ENCODE results near the gene COL5A1.

Gene COL5A1

GRCh38 chr9:134858051-134858841 is 216.6 kb downstream of the COL5A1 start:
- no peak for TF ChIP-seq JUND (IDR thresholded peaks at IDR 0.05; ENCODE audit: low read depth)
- in situ Hi-C loops (cut with HindIII; ENCODE audit: low pct_unique_long_range_greater_than_20kb, low sequenced_read_pairs), result no loop called here
- DNase-seq (ENCODE audit: low read depth in 1 of 2, low spot score in 1 of 2), result peak in 1 of 2 experiments; percentile 49

- TF ChIP-seq JUND (IDR thresholded peaks at IDR 0.05; ENCODE audit: low read depth), result no peak
- in situ Hi-C loops (cut with HindIII; ENCODE audit: low pct_unique_long_range_greater_than_20kb, low sequenced_read_pairs), result no loop called here
- DNase-seq (ENCODE audit: low read depth in 1 of 2, low spot score in 1 of 2), result no peak
These were observed 218.9 kb downstream of the COL5A1 start for GRCh38 chr9:134860510-134860909.

DNA sequence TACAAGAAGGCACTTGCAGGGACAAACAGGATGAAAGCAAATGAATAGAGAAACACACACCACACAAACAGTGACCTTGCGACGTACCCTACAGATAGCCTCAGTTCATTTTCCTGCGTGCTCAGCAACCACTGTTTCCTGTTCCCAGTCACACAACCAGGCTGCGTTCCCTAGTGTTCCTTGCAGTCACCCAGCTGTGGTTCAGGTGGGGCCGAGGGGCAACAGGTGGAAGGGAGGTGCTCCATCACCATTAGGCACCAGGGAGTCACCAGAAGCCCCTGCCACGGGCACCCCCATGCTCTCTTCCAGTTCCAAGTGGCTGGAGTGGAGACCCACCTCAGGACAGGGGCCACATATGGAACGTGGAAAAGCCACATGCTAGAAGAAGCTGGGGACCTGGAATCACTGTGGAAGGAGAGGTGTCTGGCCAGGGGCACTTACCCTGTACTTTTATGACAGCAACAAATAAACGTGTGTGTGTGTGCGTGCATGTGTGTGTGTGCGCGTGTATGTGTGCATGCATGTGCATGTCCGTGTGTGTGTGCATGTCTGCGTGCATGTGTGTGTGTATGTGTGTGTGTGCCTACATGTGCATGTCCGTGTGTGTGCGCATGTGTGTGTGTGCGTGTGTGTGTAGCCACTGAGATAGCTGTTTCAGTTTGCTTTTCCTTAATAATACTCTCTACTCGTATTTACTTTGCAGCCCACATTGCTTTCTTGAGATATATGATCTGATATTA is 220.2 kb downstream of the COL5A1 start:
- TF ChIP-seq JUND (IDR thresholded peaks at IDR 0.05; ENCODE audit: low read depth), result no peak
- DNase-seq (ENCODE audit: low read depth in 1 of 2, low spot score in 1 of 2), result no peak
- in situ Hi-C loops (cut with HindIII; ENCODE audit: low pct_unique_long_range_greater_than_20kb, low sequenced_read_pairs), result no loop called here

- no peak for DNase-seq (ENCODE audit: low read depth in 1 of 2, low spot score in 1 of 2)
- in situ Hi-C loops (cut with HindIII; ENCODE audit: low pct_unique_long_range_greater_than_20kb, low sequenced_read_pairs), result no loop called here
- no peak for TF ChIP-seq JUND (IDR thresholded peaks at IDR 0.05; ENCODE audit: low read depth)
These were observed 221.8 kb downstream of the COL5A1 start for GRCh38 chr9:134863306-134863902.

GRCh38 chr9:134863941-134864820 is 222.6 kb downstream of the COL5A1 start:
- TF ChIP-seq JUND (IDR thresholded peaks at IDR 0.05; ENCODE audit: low read depth), result no peak
- DNase-seq (ENCODE audit: low read depth in 1 of 2, low spot score in 1 of 2), result peak in 1 of 2 experiments; percentile 82
- in situ Hi-C loops (cut with HindIII; ENCODE audit: low pct_unique_long_range_greater_than_20kb, low sequenced_read_pairs), result no loop called here

DNA sequence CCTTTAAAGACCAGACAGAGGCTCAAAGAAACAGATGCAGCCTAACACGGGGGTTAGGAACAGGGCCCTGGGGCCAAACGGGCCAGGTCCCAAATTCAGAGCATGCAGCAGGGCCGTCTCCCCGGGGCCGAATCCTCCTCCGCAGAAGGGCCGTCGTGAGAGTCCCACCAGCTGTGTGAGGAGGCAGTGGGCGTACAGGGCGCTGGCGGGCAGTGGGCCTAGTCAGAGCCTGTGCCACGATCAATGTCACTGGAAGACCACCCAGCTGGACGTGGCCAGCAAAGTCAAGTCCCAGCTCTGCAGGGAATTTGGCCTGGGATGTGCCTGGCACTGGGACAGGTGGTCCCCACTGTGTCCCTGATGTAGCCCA is 223.2 kb downstream of the COL5A1 start:
- in situ Hi-C loops (cut with HindIII; ENCODE audit: low pct_unique_long_range_greater_than_20kb, low sequenced_read_pairs), result no loop called here
- no peak for TF ChIP-seq JUND (IDR thresholded peaks at IDR 0.05; ENCODE audit: low read depth)
- no peak for DNase-seq (ENCODE audit: low read depth in 1 of 2, low spot score in 1 of 2)

- TF ChIP-seq JUND (IDR thresholded peaks at IDR 0.05; ENCODE audit: low read depth), result no peak
- no peak for DNase-seq (ENCODE audit: low read depth in 1 of 2, low spot score in 1 of 2)
- in situ Hi-C loops (cut with HindIII; ENCODE audit: low pct_unique_long_range_greater_than_20kb, low sequenced_read_pairs), result no loop called here
These were observed 226.5 kb downstream of the COL5A1 start for GRCh38 chr9:134867917-134868750.

- DNase-seq (ENCODE audit: low read depth in 1 of 2, low spot score in 1 of 2), result no peak
- in situ Hi-C loops (cut with HindIII; ENCODE audit: low pct_unique_long_range_greater_than_20kb, low sequenced_read_pairs), result no loop called here
These were observed 227.3 kb downstream of the COL5A1 start for GRCh38 chr9:134868751-134869553.

DNA sequence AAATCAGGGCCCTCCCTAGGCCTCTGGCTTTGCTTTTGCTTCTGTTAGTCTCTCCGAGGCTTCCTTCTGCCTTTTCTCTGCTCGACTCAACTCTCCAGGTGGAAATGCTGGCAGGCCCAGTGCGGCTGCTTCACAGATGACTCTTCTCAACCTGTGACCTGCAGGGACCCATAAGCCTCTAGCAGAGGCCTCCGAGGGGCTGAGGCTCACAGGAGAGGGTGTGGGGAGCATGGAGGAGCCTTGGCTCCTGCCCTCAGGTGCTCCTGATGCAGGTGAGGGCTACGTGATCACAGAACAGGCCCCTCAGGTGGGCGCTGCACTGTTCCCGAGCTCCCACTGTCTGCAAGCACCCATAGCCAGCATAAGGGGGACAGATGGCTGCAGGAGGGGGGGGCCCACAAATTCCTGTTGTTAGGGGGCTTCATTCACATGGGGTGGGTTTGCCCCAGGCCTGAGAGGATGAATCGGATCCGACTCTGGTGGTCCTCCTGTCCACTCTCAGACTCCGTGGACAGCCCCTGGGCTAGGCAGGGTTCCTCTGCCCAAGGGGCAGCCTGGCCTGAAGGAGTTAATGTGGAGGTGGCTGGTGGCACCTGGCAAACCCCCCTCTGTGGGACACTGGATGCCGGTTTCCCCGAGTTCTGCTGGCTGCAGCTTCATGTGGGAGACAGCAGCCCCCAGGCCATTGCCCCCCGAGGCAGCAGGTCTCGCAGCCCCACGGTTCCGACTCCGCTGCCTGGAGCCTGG is 228.1 kb downstream of the COL5A1 start:
- no peak for DNase-seq (ENCODE audit: low read depth in 1 of 2, low spot score in 1 of 2)
- in situ Hi-C loops (cut with HindIII; ENCODE audit: low pct_unique_long_range_greater_than_20kb, low sequenced_read_pairs), result no loop called here
- no peak for TF ChIP-seq JUND (IDR thresholded peaks at IDR 0.05; ENCODE audit: low read depth)

More at GRCh38 chr9:134868751-134869553, 227.3 kb downstream of the COL5A1 start:
- TF ChIP-seq JUND (IDR thresholded peaks at IDR 0.05; ENCODE audit: low read depth), result no peak

- in situ Hi-C loops (cut with HindIII; ENCODE audit: low pct_unique_long_range_greater_than_20kb, low sequenced_read_pairs), result no loop called here
- TF ChIP-seq JUND (IDR thresholded peaks at IDR 0.05; ENCODE audit: low read depth), result no peak
These were observed 228.7 kb downstream of the COL5A1 start for GRCh38 chr9:134870301-134870694.

More at GRCh38 chr9:134870301-134870694, 228.7 kb downstream of the COL5A1 start:
- no peak for DNase-seq (ENCODE audit: low read depth in 1 of 2, low spot score in 1 of 2)

Measured in T47D (cell line).